ENCODE results near the gene MED31. TPM values are rescaled to one million over a fixed set of nuclear protein-coding genes. Genes with fewer than 3 reads are reported as not detected.

Gene MED31
- total and polyA plus RNA-seq, 2 experiments from 2014 or later: 8.9 to 70.0 TPM

GRCh38 chr17:6671431-6671830 lies 20.0 kb upstream of the MED31 start:
- Histone ChIP-seq H3K9me2 (ENCODE audit: insufficient read depth) (no peaks in the 10 kb centered on the region), H3K36me3 (ENCODE audit: low read depth) (no peaks in the 10 kb centered on the region), H3K27me3 (replicated peaks; ENCODE audit: insufficient read depth) (peaks cover 8% of the 10 kb centered on the region), H3K9me3 (ENCODE audit: low read depth) (no peaks in the 10 kb centered on the region), H3K27ac (no peak overlapping the region), H3F3A (ENCODE audit: insufficient read depth) (no peaks in the 10 kb centered on the region), H2AFZ (no peak overlapping the region), H3K79me2 (ENCODE audit: insufficient read depth) (no peaks in the 10 kb centered on the region), H3K4me3 (no peak overlapping the region), H3K9ac (no peak overlapping the region), H4K20me1 (ENCODE audit: insufficient read depth) (no peaks in the 10 kb centered on the region), H3K4me1 (ENCODE audit: insufficient read depth) (no peaks in the 10 kb centered on the region), H3K4me2 (ENCODE audit: unreplicated experiment) (no peak overlapping the region)
- in situ Hi-C loops (cut with MboI): no loop called here
- 65 to 69% methylated on average over 7 of the region's 7 CpGs for WGBS, 2 experiments (ENCODE audit: low coverage in 1 of 2, low lambda C conversion rate in 2 of 2, missing lambda C conversion rate in 2 of 2)
- no peak for TF ChIP-seq EZH2phosphoT487 (IDR thresholded peaks at IDR 0.05; ENCODE audit: insufficient read depth, low read depth)
- no peak for TF ChIP-seq EZH2 (IDR thresholded peaks at IDR 0.05; ENCODE audit: insufficient read depth, poor library complexity, severe bottlenecking)
- DNase-seq: no peak

- no peaks in the 10 kb centered on the region for H3K9me2 ChIP-seq (ENCODE audit: insufficient read depth)
- no peaks in the 10 kb centered on the region for H3K9me3 ChIP-seq (ENCODE audit: low read depth)
- DNase-seq: no peak
- H3K27me3 ChIP-seq (replicated peaks; ENCODE audit: insufficient read depth): peaks cover 8% of the 10 kb centered on the region
- H3K4me3 ChIP-seq: no peak overlapping the region
- H3K9ac ChIP-seq: no peak overlapping the region
- no peak overlapping the region for H3K27ac ChIP-seq
- H3K79me2 ChIP-seq (ENCODE audit: insufficient read depth): no peaks in the 10 kb centered on the region
- H4K20me1 ChIP-seq (ENCODE audit: insufficient read depth): no peaks in the 10 kb centered on the region
- no peak overlapping the region for H2AFZ ChIP-seq
- H3K4me2 ChIP-seq (ENCODE audit: unreplicated experiment): no peak overlapping the region
- WGBS, 2 experiments (ENCODE audit: low coverage in 1 of 2, low lambda C conversion rate in 2 of 2, missing lambda C conversion rate in 2 of 2): 74 to 79% methylated on average over 6 of the region's 6 CpGs
- in situ Hi-C loops (cut with MboI): no loop called here
- TF ChIP-seq EZH2 (IDR thresholded peaks at IDR 0.05; ENCODE audit: insufficient read depth, poor library complexity, severe bottlenecking) (no peak), EZH2phosphoT487 (IDR thresholded peaks at IDR 0.05; ENCODE audit: insufficient read depth, low read depth) (no peak)
- no peaks in the 10 kb centered on the region for H3K36me3 ChIP-seq (ENCODE audit: low read depth)
- no peaks in the 10 kb centered on the region for H3F3A ChIP-seq (ENCODE audit: insufficient read depth)
- H3K4me1 ChIP-seq (ENCODE audit: insufficient read depth): no peaks in the 10 kb centered on the region
These were observed 19.6 kb upstream of the MED31 start for GRCh38 chr17:6670999-6671398.

- TF ChIP-seq EZH2phosphoT487 (IDR thresholded peaks at IDR 0.05; ENCODE audit: insufficient read depth, low read depth) (no peak), EZH2 (IDR thresholded peaks at IDR 0.05; ENCODE audit: insufficient read depth, poor library complexity, severe bottlenecking) (no peak)
- Histone ChIP-seq H2AFZ (no peak overlapping the region), H3K79me2 (ENCODE audit: insufficient read depth) (no peaks in the 10 kb centered on the region), H3K4me2 (ENCODE audit: unreplicated experiment) (no peak overlapping the region), H3F3A (ENCODE audit: insufficient read depth) (no peaks in the 10 kb centered on the region), H3K27ac (no peak overlapping the region), H3K9ac (no peak overlapping the region), H3K9me2 (ENCODE audit: insufficient read depth) (no peaks in the 10 kb centered on the region), H3K36me3 (ENCODE audit: low read depth) (no peaks in the 10 kb centered on the region), H3K9me3 (ENCODE audit: low read depth) (no peaks in the 10 kb centered on the region), H3K4me3 (no peak overlapping the region), H3K4me1 (ENCODE audit: insufficient read depth) (no peaks in the 10 kb centered on the region), H3K27me3 (replicated peaks; ENCODE audit: insufficient read depth) (peaks cover 8% of the 10 kb centered on the region), H4K20me1 (ENCODE audit: insufficient read depth) (no peaks in the 10 kb centered on the region)
- whole genome bisulfite sequencing, 2 experiments (ENCODE audit: low coverage in 1 of 2, low lambda C conversion rate in 2 of 2, missing lambda C conversion rate in 2 of 2): 86 to 87% methylated on average over 8 of the region's 8 CpGs
- in situ Hi-C loops (cut with MboI): no loop called here
- DNase-seq: no peak
These were observed 19.2 kb upstream of the MED31 start for GRCh38 chr17:6670571-6670970.

- TF ChIP-seq EZH2phosphoT487 (IDR thresholded peaks at IDR 0.05; ENCODE audit: insufficient read depth, low read depth): no peak
- Histone ChIP-seq H3F3A (ENCODE audit: insufficient read depth) (no peaks in the 10 kb centered on the region), H3K27ac (no peak overlapping the region), H3K36me3 (ENCODE audit: low read depth) (no peaks in the 10 kb centered on the region), H3K9me2 (ENCODE audit: insufficient read depth) (no peaks in the 10 kb centered on the region), H3K4me1 (ENCODE audit: insufficient read depth) (no peaks in the 10 kb centered on the region), H3K27me3 (replicated peaks; ENCODE audit: insufficient read depth) (peaks cover 8% of the 10 kb centered on the region), H3K9ac (no peak overlapping the region), H3K4me3 (no peak overlapping the region), H3K4me2 (ENCODE audit: unreplicated experiment) (no peak overlapping the region), H2AFZ (no peak overlapping the region), H3K9me3 (ENCODE audit: low read depth) (no peaks in the 10 kb centered on the region), H3K79me2 (ENCODE audit: insufficient read depth) (no peaks in the 10 kb centered on the region), H4K20me1 (ENCODE audit: insufficient read depth) (no peaks in the 10 kb centered on the region)
- WGBS, 2 experiments (ENCODE audit: low coverage in 1 of 2, low lambda C conversion rate in 2 of 2, missing lambda C conversion rate in 2 of 2): 47 to 48% methylated on average over 10 of the region's 10 CpGs
- in situ Hi-C loops (cut with MboI): loop anchor here (10.0 kb wide), 2 partner anchors 165 to 335 kb away; partner anchors contain the start of gene TEKT1
- DNase-seq: no peak
These were observed 18.2 kb upstream of the MED31 start for GRCh38 chr17:6669479-6670212.
